IMR-90 (cell line): ENCODE measurements around the gene CEP104. TPM values are rescaled to one million over a fixed set of nuclear protein-coding genes. Genes with fewer than 3 reads are reported as not detected.
A peak's percentile ranks its signal among the peaks of the same experiment; 100 is the strongest.

Experiments
- ATAC-seq: fragments of 200-7000 bp; cut with Tn5 transposase; 2 replicates; pipeline ENCODE4 v1.9.1; 2020; ENCODE audit warnings: low read depth, mild to moderate bottlenecking, moderate library complexity
- BruUV-seq: library from RNA; stranded (reverse); fragments of 400-500 nt; replicated peaks from 2 replicates; lab custom pipeline; 2021; lab: Mats Ljungman, UMichigan
- CTCF ChIA-PET: fragments of 300-600 bp; formaldehyde crosslinking; extraction: SDS; loops from one replicate; lab custom pipeline; 2021; ENCODE audit warnings: antibody characterized with exemption; lab: Yijun Ruan, JAX
- POLR2A ChIA-PET: fragments of 300-600 bp; sonication (Branson Sonifier 250); formaldehyde crosslinking; loops from one replicate; lab custom pipeline; 2022; ENCODE audit warnings: antibody characterized with exemption; ENCODE audit not compliant: unreplicated experiment; lab: Charles Lee
- DNase-seq: peaks from one replicate; pipeline ENCODE4 v3.0.0; 2013
- H2AFZ ChIP-seq: replicated peaks from 2 replicates; pipeline ENCODE3; 2013; ENCODE audit warnings: low read length, mild to moderate bottlenecking; ENCODE audit not compliant: poor library complexity
- H2AK5ac ChIP-seq: 2 replicates; pipeline ENCODE4 v1.6.1; 2013; ENCODE audit warnings: low read depth, low read length, inconsistent platforms
- H2AK9ac ChIP-seq: replicated peaks from 2 replicates; pipeline ENCODE3; 2013; ENCODE audit warnings: mild to moderate bottlenecking, low read depth, low read length, moderate library complexity; ENCODE audit not compliant: poor library complexity
- H2BK120ac ChIP-seq: 2 replicates; pipeline ENCODE4 v1.6.1; 2013; ENCODE audit warnings: low read depth, low read length, inconsistent platforms
- H2BK15ac ChIP-seq: 3 replicates; pipeline ENCODE4 v1.6.1; 2013; ENCODE audit warnings: low read depth, low read length, inconsistent platforms
- H2BK20ac ChIP-seq: 2 replicates; pipeline ENCODE4 v1.6.1; 2013; ENCODE audit warnings: low read depth, mild to moderate bottlenecking, inconsistent platforms, low read length, moderate library complexity
- H2BK5ac ChIP-seq: 2 replicates; pipeline ENCODE4 v1.6.1; 2013; ENCODE audit warnings: mild to moderate bottlenecking, low read depth, low read length, inconsistent platforms; ENCODE audit not compliant: poor library complexity, severe bottlenecking
- H3K14ac ChIP-seq: replicated peaks from 2 replicates; pipeline ENCODE4 v1.6.1; 2013; ENCODE audit warnings: low read depth, low read length, inconsistent platforms
- H3K18ac ChIP-seq: 2 replicates; pipeline ENCODE4 v1.6.1; 2013; ENCODE audit warnings: low read depth, low read length, control low read depth
- H3K23ac ChIP-seq: 2 replicates; pipeline ENCODE4 v1.6.1; 2013; ENCODE audit warnings: low read depth, low read length, inconsistent platforms
- H3K27ac ChIP-seq: 2 replicates; pipeline ENCODE4 v1.5.1; 2013; ENCODE audit warnings: mild to moderate bottlenecking, control low read depth, low read length; ENCODE audit not compliant: insufficient read depth
- H3K27me3 ChIP-seq: 2 replicates; pipeline ENCODE4 v1.6.1; 2013; ENCODE audit warnings: low read length; ENCODE audit not compliant: control insufficient read depth, insufficient read depth
- H3K36me3 ChIP-seq: 2 replicates; pipeline ENCODE4 v1.6.1; 2013; ENCODE audit warnings: low read length, mixed read lengths; ENCODE audit not compliant: control insufficient read depth, insufficient read depth
- H3K4ac ChIP-seq: 2 replicates; pipeline ENCODE4 v1.6.1; 2013; ENCODE audit warnings: low read depth, low read length, inconsistent platforms
- H3K4me1 ChIP-seq: 2 replicates; pipeline ENCODE4 v1.6.1; 2013; ENCODE audit warnings: low read length, mixed read lengths; ENCODE audit not compliant: control insufficient read depth, insufficient read depth
- H3K4me2 ChIP-seq: 2 replicates; pipeline ENCODE4 v1.6.1; 2013; ENCODE audit warnings: low read depth, mild to moderate bottlenecking, control low read depth, low read length, moderate library complexity
- H3K4me3 ChIP-seq: 2 replicates; pipeline ENCODE4 v1.5.1; 2013; ENCODE audit warnings: low read depth, mild to moderate bottlenecking, control low read depth, low read length, moderate library complexity; ENCODE audit not compliant: insufficient read depth
- H3K56ac ChIP-seq: 2 replicates; pipeline ENCODE4 v1.6.1; 2013; ENCODE audit warnings: low read length, inconsistent platforms; ENCODE audit not compliant: insufficient read depth; ENCODE audit errors: extremely low read depth
- H3K79me1 ChIP-seq, 2 experiments: 2 replicates each; pipeline ENCODE4 v1.6.1; 2013; ENCODE audit warnings: low read length in 2 of 2, inconsistent platforms in 1 of 2, low read depth in 1 of 2
- H3K9ac ChIP-seq: 2 replicates; pipeline ENCODE4 v1.6.1; 2013; ENCODE audit warnings: low read depth, low read length, control low read depth
- H3K9me1 ChIP-seq: 2 replicates; pipeline ENCODE4 v1.6.1; 2013; ENCODE audit warnings: low read length, inconsistent platforms; ENCODE audit not compliant: insufficient read depth
- H3K9me3 ChIP-seq: 2 replicates; pipeline ENCODE4 v1.6.1; 2013; ENCODE audit warnings: low read length; ENCODE audit not compliant: control insufficient read depth, insufficient read depth
- H4K20me1 ChIP-seq: 2 replicates; pipeline ENCODE4 v1.6.1; 2013; ENCODE audit warnings: low read length, inconsistent platforms; ENCODE audit not compliant: insufficient read depth
- H4K5ac ChIP-seq: 2 replicates; pipeline ENCODE4 v1.6.1; 2013; ENCODE audit warnings: mild to moderate bottlenecking, low read depth, low read length, control low read depth
- H4K8ac ChIP-seq, 2 experiments: 2 replicates each; pipeline ENCODE4 v1.6.1; 2013; ENCODE audit warnings: low read depth in 2 of 2, low read length in 2 of 2, control low read depth in 1 of 2, inconsistent platforms in 1 of 2
- H4K91ac ChIP-seq: 2 replicates; pipeline ENCODE4 v1.6.1; 2013; ENCODE audit warnings: low read depth, low read length, inconsistent platforms; ENCODE audit not compliant: insufficient read depth
- CEBPB ChIP-seq: IDR thresholded peaks from 2 replicates; pipeline ENCODE4 v1.6.1; 2012; ENCODE audit warnings: low read depth, low read length, improper control_type of control experiment
- CHD1 ChIP-seq: IDR thresholded peaks from 2 replicates; pipeline ENCODE4 v1.6.1; 2012; ENCODE audit warnings: low read depth, low read length, improper control_type of control experiment
- FOS ChIP-seq: fragments of 150-350 bp; IDR thresholded peaks from 2 replicates; pipeline ENCODE4 v1.6.1; 2016; ENCODE audit warnings: low read depth, low read length
- MAFK ChIP-seq: IDR thresholded peaks from 2 replicates; pipeline ENCODE4 v1.6.1; 2012; ENCODE audit warnings: low read depth, low read length, improper control_type of control experiment
- MAZ ChIP-seq: IDR thresholded peaks from 2 replicates; pipeline ENCODE4 v1.6.1; 2012; ENCODE audit warnings: low read depth, mild to moderate bottlenecking, low read length, improper control_type of control experiment, moderate library complexity, borderline replicate concordance
- MXI1 ChIP-seq: IDR thresholded peaks from 2 replicates; pipeline ENCODE4 v1.6.1; 2012; ENCODE audit warnings: low read depth, mild to moderate bottlenecking, low read length, moderate library complexity, borderline replicate concordance
- NFE2L2 ChIP-seq: fragments of 150-350 bp; IDR thresholded peaks from 2 replicates; pipeline ENCODE4 v1.6.1; 2016; ENCODE audit warnings: low read depth, mild to moderate bottlenecking, low read length
- POLR2A ChIP-seq: IDR thresholded peaks from 2 replicates; pipeline ENCODE4 v1.6.1; 2012; ENCODE audit warnings: mild to moderate bottlenecking, low read depth, low read length
- RAD21 ChIP-seq: IDR thresholded peaks from 2 replicates; pipeline ENCODE4 v1.6.1; 2012; ENCODE audit warnings: low read length, improper control_type of control experiment
- RCOR1 ChIP-seq: IDR thresholded peaks from 2 replicates; pipeline ENCODE4 v1.6.1; 2012; ENCODE audit warnings: mild to moderate bottlenecking, low read length, improper control_type of control experiment; ENCODE audit not compliant: insufficient replicate concordance
- RFX5 ChIP-seq: IDR thresholded peaks from 2 replicates; pipeline ENCODE4 v1.8.0; 2012; ENCODE audit warnings: low read depth, mild to moderate bottlenecking, low read length, moderate library complexity
- SMC3 ChIP-seq: fragments of 150-350 bp; IDR thresholded peaks from 2 replicates; pipeline ENCODE4 v1.6.1; 2016; ENCODE audit warnings: low read depth, mild to moderate bottlenecking, antibody characterized with exemption, low read length, moderate library complexity
- WGBS, 2 experiments: methylation state at CpG; one replicate each; pipeline versions ENCODE4 v1.1.5 to v1.1.7; 2013; ENCODE audit warnings: missing lambda C conversion rate in 2 of 2; ENCODE audit not compliant: insufficient read length in 1 of 2; ENCODE audit errors: extremely low coverage in 2 of 2; 5-methylcytosine and 5-hydroxymethylcytosine counted together
- dilution Hi-C: fragments of 300-500 bp; cut with HindIII; formaldehyde crosslinking; loops from one replicate; pipeline ENCODE4 v1.14.3; 2018; ENCODE audit warnings: low sequenced_read_pairs; ENCODE audit not compliant: unreplicated experiment
- in situ Hi-C: fragments of 300-500 bp; cut with MboI; formaldehyde crosslinking; loops from 3 replicates; pipeline ENCODE4 v1.14.3; 2019; ENCODE audit warnings: low sequenced_read_pairs, inconsistent platforms, mixed read lengths
- intact Hi-C: fragments of 100-400 bp; cut with micrococcal nuclease; formaldehyde crosslinking; loops from 2 replicates; pipeline ENCODE4 v1.10.0; 2022
- polyA plus RNA-seq, 3 experiments: library from polyadenylated mRNA; depleted of rRNA; stranded (reverse); fragments of >200 nt; gene quantifications; 2 replicates each; pipeline ENCODE4 v1.2.3, GENCODE V29; 2012; ENCODE audit warnings: low replicate concordance in 1 of 3
- total RNA-seq: library from RNA; depleted of rRNA; stranded (reverse); fragments of >200 nt; gene quantifications from 2 replicates; pipeline ENCODE4 v1.2.3, GENCODE V29; 2012
- TF ChIP-seq, protein P1 (sequence below): fragments of 150-350 bp; IDR thresholded peaks from 2 replicates; pipeline ENCODE4 v1.6.1; 2017; ENCODE audit warnings: mild to moderate bottlenecking, antibody characterized with exemption, low read length, low read depth
- TF ChIP-seq, protein P2 (sequence below): conservative IDR thresholded peaks from 2 replicates; pipeline ENCODE4 v1.5.1; 2012; ENCODE audit warnings: mild to moderate bottlenecking, low read depth, low read length, improper control_type of control experiment
- TF ChIP-seq, protein P3 (sequence below): fragments of 150-350 bp; IDR thresholded peaks from 2 replicates; pipeline ENCODE4 v1.6.1; 2016; ENCODE audit warnings: low read depth, mild to moderate bottlenecking, low read length, moderate library complexity, borderline replicate concordance

Gene CEP104
- total and polyA plus RNA-seq, 2 of the 4 experiments (the other 2 are of a cell fraction) = 14.3 to 17.5 TPM

DNA sequence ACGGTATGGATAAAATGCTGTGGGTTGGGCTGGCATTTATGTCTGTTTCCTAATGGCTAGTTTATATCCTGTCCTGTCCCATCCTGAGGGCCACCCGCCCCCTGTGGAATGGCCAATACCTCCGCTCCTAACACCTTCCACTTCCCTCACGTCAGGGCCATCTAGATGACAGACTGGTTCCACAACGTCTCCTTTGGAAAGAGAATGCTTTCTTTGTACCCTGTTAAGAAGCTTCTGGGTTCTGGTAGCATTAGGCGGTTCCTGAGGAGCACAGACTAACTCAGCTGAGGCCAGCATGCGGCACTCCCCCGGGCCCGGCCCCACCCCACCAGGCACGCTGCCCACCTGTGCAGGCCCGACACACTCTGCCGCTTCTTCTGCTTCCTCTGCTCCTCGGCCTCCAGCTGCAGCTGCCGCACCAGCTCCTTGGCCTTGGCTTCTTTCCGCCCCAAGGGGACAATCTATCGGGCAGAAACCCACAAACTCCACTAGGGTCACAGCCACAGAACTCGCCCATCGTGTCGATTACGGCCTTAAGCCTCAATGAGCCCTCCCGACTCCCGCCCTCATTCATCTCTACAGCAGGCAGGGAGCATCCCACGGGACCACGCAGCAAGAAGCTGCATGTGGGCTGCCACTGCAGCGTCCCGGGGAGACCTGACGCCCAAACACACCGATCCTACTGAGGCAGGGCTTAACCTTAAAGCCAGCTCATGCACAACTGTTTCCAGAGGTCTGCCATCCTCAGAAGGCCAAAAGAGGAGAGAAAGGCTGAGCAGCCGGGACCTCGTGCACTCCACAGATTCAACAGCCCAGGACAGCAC lies 73.1 kb downstream of the CEP104 start:
- Histone ChIP-seq H3K9me1 (no peaks in the 10 kb centered on the region), H2AK9ac (peak overlapping the region; percentile 42), H3K18ac (no peak overlapping the region), H3K27me3 (no peaks in the 10 kb centered on the region), H2BK120ac (no peak overlapping the region), H2BK20ac (no peak overlapping the region), H3K4me2 (no peak overlapping the region), H3K9me3 (no peaks in the 10 kb centered on the region), H2BK5ac (no peak overlapping the region), H4K20me1 (peaks cover 16% of the 10 kb centered on the region), H3K9ac (no peak overlapping the region), H4K91ac (no peak overlapping the region), H4K8ac (no peak overlapping the region), H3K4ac (no peak overlapping the region), H2AK5ac (no peak overlapping the region), H3K27ac (no peak overlapping the region), H4K5ac (no peak overlapping the region), H3K56ac (no peak overlapping the region), H3K36me3 (peaks cover 67% of the 10 kb centered on the region), H3K79me1 (peaks cover 6 to 16% of the 10 kb centered on the region in 2 experiments), H3K4me3 (no peak overlapping the region), H3K4me1 (no peaks in the 10 kb centered on the region), H3K23ac (no peak overlapping the region), H3K14ac (no peak overlapping the region), H2BK15ac (no peak overlapping the region), H2AFZ (no peak overlapping the region)
- no TSS peak for BruUV-seq
- dilution Hi-C loops = no loop called here
- intact Hi-C loops = no loop called here
- ChIA-PET CTCF (no interaction called here), POLR2A (no interaction called here)
- DNase-seq = no peak
- ATAC-seq = no peak
- WGBS, 2 experiments = 100% methylated on average over 2 of the region's 30 CpGs; no CpG with 5 or more reads in 1 of the 2 experiments
- in situ Hi-C loops = no loop called here
- TF ChIP-seq RAD21 (no peak), POLR2A (no peak), CEBPB (no peak), RFX5 (no peak), RCOR1 (no peak), MXI1 (no peak), MAZ (no peak), NFE2L2 (no peak), CHD1 (no peak), FOS (no peak), SMC3 (no peak), MAFK (no peak)
- TF ChIP-seq, protein P1, sequence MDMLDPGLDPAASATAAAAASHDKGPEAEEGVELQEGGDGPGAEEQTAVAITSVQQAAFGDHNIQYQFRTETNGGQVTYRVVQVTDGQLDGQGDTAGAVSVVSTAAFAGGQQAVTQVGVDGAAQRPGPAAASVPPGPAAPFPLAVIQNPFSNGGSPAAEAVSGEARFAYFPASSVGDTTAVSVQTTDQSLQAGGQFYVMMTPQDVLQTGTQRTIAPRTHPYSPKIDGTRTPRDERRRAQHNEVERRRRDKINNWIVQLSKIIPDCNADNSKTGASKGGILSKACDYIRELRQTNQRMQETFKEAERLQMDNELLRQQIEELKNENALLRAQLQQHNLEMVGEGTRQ = no peak
- TF ChIP-seq, protein P2, sequence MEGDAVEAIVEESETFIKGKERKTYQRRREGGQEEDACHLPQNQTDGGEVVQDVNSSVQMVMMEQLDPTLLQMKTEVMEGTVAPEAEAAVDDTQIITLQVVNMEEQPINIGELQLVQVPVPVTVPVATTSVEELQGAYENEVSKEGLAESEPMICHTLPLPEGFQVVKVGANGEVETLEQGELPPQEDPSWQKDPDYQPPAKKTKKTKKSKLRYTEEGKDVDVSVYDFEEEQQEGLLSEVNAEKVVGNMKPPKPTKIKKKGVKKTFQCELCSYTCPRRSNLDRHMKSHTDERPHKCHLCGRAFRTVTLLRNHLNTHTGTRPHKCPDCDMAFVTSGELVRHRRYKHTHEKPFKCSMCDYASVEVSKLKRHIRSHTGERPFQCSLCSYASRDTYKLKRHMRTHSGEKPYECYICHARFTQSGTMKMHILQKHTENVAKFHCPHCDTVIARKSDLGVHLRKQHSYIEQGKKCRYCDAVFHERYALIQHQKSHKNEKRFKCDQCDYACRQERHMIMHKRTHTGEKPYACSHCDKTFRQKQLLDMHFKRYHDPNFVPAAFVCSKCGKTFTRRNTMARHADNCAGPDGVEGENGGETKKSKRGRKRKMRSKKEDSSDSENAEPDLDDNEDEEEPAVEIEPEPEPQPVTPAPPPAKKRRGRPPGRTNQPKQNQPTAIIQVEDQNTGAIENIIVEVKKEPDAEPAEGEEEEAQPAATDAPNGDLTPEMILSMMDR = no peak
- TF ChIP-seq, protein P3, sequence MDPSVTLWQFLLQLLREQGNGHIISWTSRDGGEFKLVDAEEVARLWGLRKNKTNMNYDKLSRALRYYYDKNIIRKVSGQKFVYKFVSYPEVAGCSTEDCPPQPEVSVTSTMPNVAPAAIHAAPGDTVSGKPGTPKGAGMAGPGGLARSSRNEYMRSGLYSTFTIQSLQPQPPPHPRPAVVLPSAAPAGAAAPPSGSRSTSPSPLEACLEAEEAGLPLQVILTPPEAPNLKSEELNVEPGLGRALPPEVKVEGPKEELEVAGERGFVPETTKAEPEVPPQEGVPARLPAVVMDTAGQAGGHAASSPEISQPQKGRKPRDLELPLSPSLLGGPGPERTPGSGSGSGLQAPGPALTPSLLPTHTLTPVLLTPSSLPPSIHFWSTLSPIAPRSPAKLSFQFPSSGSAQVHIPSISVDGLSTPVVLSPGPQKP = no peak
